K562 (cell line): ENCODE results near the gene TFEB. TPM values are rescaled to one million over a fixed set of nuclear protein-coding genes. Genes with fewer than 3 reads are reported as not detected.

ENCODE experiments used
- ARID4B ChIP-seq: sonication (generic); formaldehyde crosslinking; IDR thresholded peaks from 2 replicates; pipeline ENCODE4 v1.8.0; 2022; ENCODE audit warnings: mild to moderate bottlenecking, missing genetic modification reagents
- CEBPZ ChIP-seq: fragments of 150-350 bp; IDR thresholded peaks from 2 replicates; pipeline ENCODE4 v1.6.1; 2014; ENCODE audit warnings: low read depth, mild to moderate bottlenecking, low read length, borderline replicate concordance
- SRF ChIP-seq, 2 experiments: fragments of 250-450, 450-650 bp in 1 of 2; sonication (Bioruptor Pico) in 1 of 2; sonication (generic) in 1 of 2; formaldehyde crosslinking; IDR thresholded peaks; 2 replicates each; pipeline versions ENCODE4 v1.5.0 to v1.5.1; 2020 to 2022; ENCODE audit warnings: mild to moderate bottlenecking in 1 of 2, missing genetic modification reagents in 1 of 2
- UBTF ChIP-seq, 2 experiments: IDR thresholded peaks; 2 replicates each; pipeline ENCODE4 v1.6.1; 2012; ENCODE audit warnings: improper control_type of control experiment in 2 of 2, low read depth in 2 of 2, low read length in 2 of 2, borderline replicate concordance in 1 of 2
- YY1 ChIP-seq, 3 experiments: IDR thresholded peaks; 2 replicates each; pipeline ENCODE4 v1.6.1; 2011; ENCODE audit warnings: low read length in 2 of 3, mild to moderate bottlenecking in 2 of 3, moderate library complexity in 2 of 3, borderline replicate concordance in 1 of 3, control low read depth in 1 of 3, low read depth in 1 of 3; ENCODE audit not compliant: insufficient read depth in 3 of 3, insufficient replicate concordance in 2 of 3, control insufficient read depth in 1 of 3, insufficient read length in 1 of 3; ENCODE audit errors: extremely low read depth in 1 of 3
- ZBTB7A ChIP-seq: IDR thresholded peaks from 2 replicates; pipeline ENCODE4 v1.6.1; 2011; ENCODE audit warnings: low read depth, mild to moderate bottlenecking, low read length, moderate library complexity, borderline replicate concordance; ENCODE audit not compliant: control insufficient read depth
- polyA plus RNA-seq, 8 experiments: library from polyadenylated mRNA; depleted of rRNA in 4 of 8; stranded (reverse) in 5 of 8; unstranded in 3 of 8; fragments of >200 nt; fragmentation: Nextera tagmentation in 2 of 8; fragmentation: Illumina TruSeq in 1 of 8; extraction: Ambion mirVana in 2 of 8; extraction: Trizol in 1 of 8; gene quantifications; 2 replicates each; pipeline versions ENCODE4 v1.2.1 to v1.2.3, GENCODE V29; 2011 to 2014; ENCODE audit warnings: inconsistent platforms in 1 of 8, missing spikeins in 1 of 8
- total RNA-seq, 7 experiments: library from RNA; depleted of rRNA in 6 of 7; stranded (reverse); fragments of >200 nt in 6 of 7; fragmentation: Illumina TruSeq in 2 of 7; extraction: Trizol in 2 of 7; gene quantifications; 2 replicates each; pipeline versions ENCODE4 v1.2.1 to v1.2.3, GENCODE V29; 2011 to 2021; ENCODE audit warnings: low replicate concordance in 1 of 7

TFEB gene
- total and polyA plus RNA-seq, 9 of the 15 experiments (the other 6 are each of a cell fraction or from before 2014, with no cell fraction given), result 0.04 to 4.7 (median 2.0) TPM

- no peak for TF ChIP-seq ARID4B
- no peak for TF ChIP-seq UBTF (IDR thresholded peaks at IDR 0.05; ENCODE audit: borderline replicate concordance in 1 of 2, low read depth in 2 of 2, low read length in 2 of 2)
- TF ChIP-seq ZBTB7A, result no peak
- TF ChIP-seq CEBPZ, result no peak
- no peak for TF ChIP-seq YY1 (IDR thresholded peaks at IDR 0.05; ENCODE audit: borderline replicate concordance in 1 of 3, control insufficient read depth in 1 of 3, extremely low read depth in 1 of 3, insufficient read depth in 3 of 3, insufficient read length in 1 of 3, insufficient replicate concordance in 2 of 3, low read depth in 1 of 3, low read length in 2 of 3)
- no peak for TF ChIP-seq SRF (CRISPR knock-in tag; IDR thresholded peaks at IDR 0.05)
Observed at GRCh38 chr6:41740366-41741162, 5.2 kb upstream of the TFEB start (continued).
